SK-N-SH treated with all-trans-retinoic acid at 6 μM for 48 hours (cell line): ENCODE data around the gene AMN.

Source experiments
- ATAC-seq: fragments of 200-7000 bp; cut with Tn5 transposase; 3 replicates; pipeline ENCODE4 v1.9.1; 2020; ENCODE audit warnings: mild to moderate bottlenecking, moderate library complexity
- ARNTL ChIP-seq: fragments of 450-650 bp; formaldehyde crosslinking; IDR thresholded peaks from 2 replicates; pipeline ENCODE4 v1.5.0; 2020; ENCODE audit warnings: low read depth, mild to moderate bottlenecking, moderate library complexity, borderline replicate concordance
- BACH2 ChIP-seq: fragments of 250-450 bp; sonication (Bioruptor Pico); IDR thresholded peaks from 2 replicates; pipeline ENCODE4 v1.9.0; 2021; ENCODE audit warnings: mild to moderate bottlenecking, borderline replicate concordance
- CREB5 ChIP-seq: fragments of 250-450 bp; sonication (Bioruptor Pico); IDR thresholded peaks from 2 replicates; pipeline ENCODE4 v1.5.1; 2020; ENCODE audit warnings: low read depth, mild to moderate bottlenecking, moderate library complexity
- CSDC2 ChIP-seq: fragments of 250-450 bp; sonication (Bioruptor Pico); IDR thresholded peaks from 2 replicates; pipeline ENCODE4 v1.5.0; 2020; ENCODE audit warnings: mild to moderate bottlenecking, moderate library complexity
- ESRRG ChIP-seq: fragments of 250-450 bp; sonication (Bioruptor Pico); IDR thresholded peaks from 2 replicates; pipeline ENCODE4 v1.6.1; 2021; ENCODE audit warnings: mild to moderate bottlenecking
- GLIS3 ChIP-seq: fragments of 250-450 bp; sonication (Bioruptor Pico); IDR thresholded peaks from 2 replicates; pipeline ENCODE4 v1.5.0; 2020; ENCODE audit warnings: mild to moderate bottlenecking, moderate library complexity
- ISL1 ChIP-seq: fragments of 250-450 bp; sonication (Bioruptor Pico); IDR thresholded peaks from 2 replicates; pipeline ENCODE4 v2.1.2; 2022; ENCODE audit warnings: mild to moderate bottlenecking, moderate library complexity
- OSR1 ChIP-seq: fragments of 250-450 bp; sonication (Bioruptor Pico); IDR thresholded peaks from 2 replicates; pipeline ENCODE4 v1.8.0; 2022; ENCODE audit warnings: moderate library complexity, mild to moderate bottlenecking, inconsistent platforms
- PPARA ChIP-seq: fragments of 250-450 bp; sonication (Bioruptor Pico); IDR thresholded peaks from 2 replicates; pipeline ENCODE4 v1.5.0; 2020; ENCODE audit warnings: mild to moderate bottlenecking, borderline replicate concordance
- SNAI2 ChIP-seq: fragments of 250-450 bp; sonication (Bioruptor Pico); IDR thresholded peaks from 2 replicates; pipeline ENCODE4 v1.5.0; 2020; ENCODE audit warnings: mild to moderate bottlenecking, moderate library complexity
- ZC3H10 ChIP-seq: fragments of 250-450 bp; sonication (Bioruptor Pico); IDR thresholded peaks from 2 replicates; pipeline ENCODE4 v1.5.1; 2021; ENCODE audit warnings: mild to moderate bottlenecking, moderate library complexity
- ZFP30 ChIP-seq: fragments of 450-650 bp; formaldehyde crosslinking; IDR thresholded peaks from 2 replicates; pipeline ENCODE4 v1.5.0; 2022; ENCODE audit warnings: mild to moderate bottlenecking, moderate library complexity
- ZNF565 ChIP-seq: fragments of 450-650 bp; formaldehyde crosslinking; conservative IDR thresholded peaks from 2 replicates; pipeline ENCODE4 v1.5.0; 2020; ENCODE audit warnings: low read depth, mild to moderate bottlenecking, moderate library complexity
- ZNF70 ChIP-seq: fragments of 450-650 bp; formaldehyde crosslinking; IDR thresholded peaks from 2 replicates; pipeline ENCODE4 v1.5.0; 2020; ENCODE audit warnings: mild to moderate bottlenecking, moderate library complexity
- ZNF8 ChIP-seq: fragments of 450-650 bp; formaldehyde crosslinking; IDR thresholded peaks from 2 replicates; pipeline ENCODE4 v1.5.0; 2020; ENCODE audit warnings: mild to moderate bottlenecking, moderate library complexity
- TF ChIP-seq, protein P1 (sequence below): fragments of 250-450 bp; sonication (Bioruptor Pico); IDR thresholded peaks from 2 replicates; pipeline ENCODE4 v1.8.0; 2020; ENCODE audit warnings: mild to moderate bottlenecking, moderate library complexity, borderline replicate concordance
- TF ChIP-seq, protein P2 (sequence below): fragments of 250-450 bp; sonication (Bioruptor Pico); IDR thresholded peaks from 2 replicates; pipeline ENCODE4 v1.8.0; 2021; ENCODE audit warnings: low read depth, mild to moderate bottlenecking, moderate library complexity, borderline replicate concordance
- TF ChIP-seq, protein P3 (sequence below): fragments of 250-450 bp; sonication (Bioruptor Pico); IDR thresholded peaks from 2 replicates; pipeline ENCODE4 v1.5.0; 2020; ENCODE audit warnings: mild to moderate bottlenecking, moderate library complexity

Gene AMN

GRCh38 chr14:102949062-102949800 is 26.8 kb downstream of the AMN start:
- ATAC-seq: peak; percentile 32
- TF ChIP-seq, protein P1, sequence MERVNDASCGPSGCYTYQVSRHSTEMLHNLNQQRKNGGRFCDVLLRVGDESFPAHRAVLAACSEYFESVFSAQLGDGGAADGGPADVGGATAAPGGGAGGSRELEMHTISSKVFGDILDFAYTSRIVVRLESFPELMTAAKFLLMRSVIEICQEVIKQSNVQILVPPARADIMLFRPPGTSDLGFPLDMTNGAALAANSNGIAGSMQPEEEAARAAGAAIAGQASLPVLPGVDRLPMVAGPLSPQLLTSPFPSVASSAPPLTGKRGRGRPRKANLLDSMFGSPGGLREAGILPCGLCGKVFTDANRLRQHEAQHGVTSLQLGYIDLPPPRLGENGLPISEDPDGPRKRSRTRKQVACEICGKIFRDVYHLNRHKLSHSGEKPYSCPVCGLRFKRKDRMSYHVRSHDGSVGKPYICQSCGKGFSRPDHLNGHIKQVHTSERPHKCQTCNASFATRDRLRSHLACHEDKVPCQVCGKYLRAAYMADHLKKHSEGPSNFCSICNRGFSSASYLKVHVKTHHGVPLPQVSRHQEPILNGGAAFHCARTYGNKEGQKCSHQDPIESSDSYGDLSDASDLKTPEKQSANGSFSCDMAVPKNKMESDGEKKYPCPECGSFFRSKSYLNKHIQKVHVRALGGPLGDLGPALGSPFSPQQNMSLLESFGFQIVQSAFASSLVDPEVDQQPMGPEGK (CRISPR knock-in tag): no peak
- TF ChIP-seq BACH2 (CRISPR knock-in tag) (no peak), PPARA (CRISPR knock-in tag) (no peak), OSR1 (CRISPR knock-in tag) (no peak)
- TF ChIP-seq, protein P2, sequence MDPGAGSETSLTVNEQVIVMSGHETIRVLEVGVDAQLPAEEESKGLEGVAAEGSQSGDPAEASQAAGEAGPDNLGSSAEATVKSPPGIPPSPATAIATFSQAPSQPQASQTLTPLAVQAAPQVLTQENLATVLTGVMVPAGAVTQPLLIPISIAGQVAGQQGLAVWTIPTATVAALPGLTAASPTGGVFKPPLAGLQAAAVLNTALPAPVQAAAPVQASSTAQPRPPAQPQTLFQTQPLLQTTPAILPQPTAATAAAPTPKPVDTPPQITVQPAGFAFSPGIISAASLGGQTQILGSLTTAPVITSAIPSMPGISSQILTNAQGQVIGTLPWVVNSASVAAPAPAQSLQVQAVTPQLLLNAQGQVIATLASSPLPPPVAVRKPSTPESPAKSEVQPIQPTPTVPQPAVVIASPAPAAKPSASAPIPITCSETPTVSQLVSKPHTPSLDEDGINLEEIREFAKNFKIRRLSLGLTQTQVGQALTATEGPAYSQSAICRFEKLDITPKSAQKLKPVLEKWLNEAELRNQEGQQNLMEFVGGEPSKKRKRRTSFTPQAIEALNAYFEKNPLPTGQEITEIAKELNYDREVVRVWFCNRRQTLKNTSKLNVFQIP (CRISPR knock-in tag): no peak
- TF ChIP-seq, all 23 proteins: peak for 0

DNA sequence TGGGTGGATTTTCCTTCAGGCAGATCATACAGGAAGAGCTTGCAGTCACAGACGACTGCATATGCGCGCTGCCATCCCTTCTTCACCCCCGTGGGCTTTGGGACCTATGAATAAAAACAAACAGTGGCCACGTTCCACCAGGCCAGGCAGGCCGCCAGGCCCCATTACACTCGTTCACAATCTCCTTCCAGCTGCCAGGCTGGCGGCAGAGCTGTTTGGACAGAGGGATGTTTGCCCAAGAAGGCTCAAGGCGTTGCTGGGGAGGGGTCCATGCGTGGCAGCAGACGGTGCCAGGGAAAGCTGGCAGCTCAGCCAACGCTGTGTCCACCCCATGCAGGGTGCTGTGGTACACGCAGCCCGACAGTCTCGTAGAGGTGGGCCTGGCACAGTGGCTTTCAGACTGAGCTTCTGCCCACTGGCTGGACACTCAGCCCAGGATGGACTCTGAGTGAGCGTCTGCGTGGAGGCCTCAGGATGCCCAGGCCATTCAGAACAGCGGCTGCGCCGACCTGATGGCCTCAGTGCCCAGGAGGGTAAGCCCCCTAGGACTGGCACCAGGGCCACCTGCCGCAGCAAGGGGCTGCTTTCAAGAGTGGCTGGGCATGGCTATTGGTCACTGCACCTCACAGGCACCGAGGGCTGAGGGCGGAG is 27.5 kb downstream of the AMN start:
- ATAC-seq: no peak
- TF ChIP-seq ZNF565 (CRISPR knock-in tag) (no peak), ZNF8 (CRISPR knock-in tag) (no peak), ARNTL (no peak), SNAI2 (no peak), ZFP30 (no peak), CREB5 (CRISPR knock-in tag) (no peak), CSDC2 (CRISPR knock-in tag) (no peak), PPARA (CRISPR knock-in tag) (no peak), ZNF70 (CRISPR knock-in tag) (no peak), OSR1 (CRISPR knock-in tag) (no peak), GLIS3 (no peak), ZC3H10 (no peak), ESRRG (CRISPR knock-in tag) (no peak), ISL1 (CRISPR knock-in tag) (no peak)
- TF ChIP-seq, protein P1 (CRISPR knock-in tag): no peak
- TF ChIP-seq, protein P3, sequence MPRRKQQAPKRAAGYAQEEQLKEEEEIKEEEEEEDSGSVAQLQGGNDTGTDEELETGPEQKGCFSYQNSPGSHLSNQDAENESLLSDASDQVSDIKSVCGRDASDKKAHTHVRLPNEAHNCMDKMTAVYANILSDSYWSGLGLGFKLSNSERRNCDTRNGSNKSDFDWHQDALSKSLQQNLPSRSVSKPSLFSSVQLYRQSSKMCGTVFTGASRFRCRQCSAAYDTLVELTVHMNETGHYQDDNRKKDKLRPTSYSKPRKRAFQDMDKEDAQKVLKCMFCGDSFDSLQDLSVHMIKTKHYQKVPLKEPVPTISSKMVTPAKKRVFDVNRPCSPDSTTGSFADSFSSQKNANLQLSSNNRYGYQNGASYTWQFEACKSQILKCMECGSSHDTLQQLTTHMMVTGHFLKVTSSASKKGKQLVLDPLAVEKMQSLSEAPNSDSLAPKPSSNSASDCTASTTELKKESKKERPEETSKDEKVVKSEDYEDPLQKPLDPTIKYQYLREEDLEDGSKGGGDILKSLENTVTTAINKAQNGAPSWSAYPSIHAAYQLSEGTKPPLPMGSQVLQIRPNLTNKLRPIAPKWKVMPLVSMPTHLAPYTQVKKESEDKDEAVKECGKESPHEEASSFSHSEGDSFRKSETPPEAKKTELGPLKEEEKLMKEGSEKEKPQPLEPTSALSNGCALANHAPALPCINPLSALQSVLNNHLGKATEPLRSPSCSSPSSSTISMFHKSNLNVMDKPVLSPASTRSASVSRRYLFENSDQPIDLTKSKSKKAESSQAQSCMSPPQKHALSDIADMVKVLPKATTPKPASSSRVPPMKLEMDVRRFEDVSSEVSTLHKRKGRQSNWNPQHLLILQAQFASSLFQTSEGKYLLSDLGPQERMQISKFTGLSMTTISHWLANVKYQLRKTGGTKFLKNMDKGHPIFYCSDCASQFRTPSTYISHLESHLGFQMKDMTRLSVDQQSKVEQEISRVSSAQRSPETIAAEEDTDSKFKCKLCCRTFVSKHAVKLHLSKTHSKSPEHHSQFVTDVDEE (CRISPR knock-in tag): no peak
- TF ChIP-seq, protein P2 (CRISPR knock-in tag): no peak
